ENCODE data around the gene SRCAP.

GRCh38 chr16:30657866-30658730 is 40.9 kb upstream of the SRCAP start, which contains the start of gene FBRS:
- TF ChIP-seq, protein P1, sequence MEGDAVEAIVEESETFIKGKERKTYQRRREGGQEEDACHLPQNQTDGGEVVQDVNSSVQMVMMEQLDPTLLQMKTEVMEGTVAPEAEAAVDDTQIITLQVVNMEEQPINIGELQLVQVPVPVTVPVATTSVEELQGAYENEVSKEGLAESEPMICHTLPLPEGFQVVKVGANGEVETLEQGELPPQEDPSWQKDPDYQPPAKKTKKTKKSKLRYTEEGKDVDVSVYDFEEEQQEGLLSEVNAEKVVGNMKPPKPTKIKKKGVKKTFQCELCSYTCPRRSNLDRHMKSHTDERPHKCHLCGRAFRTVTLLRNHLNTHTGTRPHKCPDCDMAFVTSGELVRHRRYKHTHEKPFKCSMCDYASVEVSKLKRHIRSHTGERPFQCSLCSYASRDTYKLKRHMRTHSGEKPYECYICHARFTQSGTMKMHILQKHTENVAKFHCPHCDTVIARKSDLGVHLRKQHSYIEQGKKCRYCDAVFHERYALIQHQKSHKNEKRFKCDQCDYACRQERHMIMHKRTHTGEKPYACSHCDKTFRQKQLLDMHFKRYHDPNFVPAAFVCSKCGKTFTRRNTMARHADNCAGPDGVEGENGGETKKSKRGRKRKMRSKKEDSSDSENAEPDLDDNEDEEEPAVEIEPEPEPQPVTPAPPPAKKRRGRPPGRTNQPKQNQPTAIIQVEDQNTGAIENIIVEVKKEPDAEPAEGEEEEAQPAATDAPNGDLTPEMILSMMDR (IDR thresholded peaks at IDR 0.05), result peak; percentile 77 to 97 (median 90)
- peak; percentile 97 for TF ChIP-seq POLR2AphosphoS5 (IDR thresholded peaks at IDR 0.05)
